HG03571 (cell line): ENCODE data around the gene KCNK4.
A peak's percentile ranks its signal among the peaks of the same experiment; 100 is the strongest.
"Not testable (repeated sequence)": the region's sequence is repeated elsewhere in the genome, so short reads cannot be mapped to it uniquely, and the experiment has no call there.

Experiments used
- ATAC-seq: cut with Tn5 transposase; IDR thresholded peaks from one replicate; pipeline ENCODE4 v1.9.1; 2021; ENCODE audit not compliant: unreplicated experiment

The KCNK4 gene

GRCh38 chr11:64323373-64323772 is 32.3 kb downstream of the KCNK4 start:
- no peak for ATAC-seq

- not testable (repeated sequence) for ATAC-seq
These were observed 32.9 kb downstream of the KCNK4 start for GRCh38 chr11:64323984-64324383.

GRCh38 chr11:64324692-64325469 is 33.8 kb downstream of the KCNK4 start:
- ATAC-seq: no peak

- no peak for ATAC-seq
These were observed 36.3 kb downstream of the KCNK4 start for GRCh38 chr11:64327375-64327774.

- no peak for ATAC-seq
These were observed 36.9 kb downstream of the KCNK4 start for GRCh38 chr11:64327993-64328392.

GRCh38 chr11:64330888-64331287 is 39.8 kb downstream of the KCNK4 start:
- no peak for ATAC-seq

- peak; percentile 56 for ATAC-seq
These were observed 40.7 kb downstream of the KCNK4 start for GRCh38 chr11:64331569-64332371.

- ATAC-seq: no peak
These were observed 42.5 kb downstream of the KCNK4 start for GRCh38 chr11:64333556-64333955.

- ATAC-seq: peak; percentile 55
These were observed 43.9 kb downstream of the KCNK4 start for GRCh38 chr11:64334764-64335735.

- no peak for ATAC-seq
These were observed 46.6 kb downstream of the KCNK4 start for GRCh38 chr11:64337538-64338249.

- no peak for ATAC-seq
These were observed 47.6 kb downstream of the KCNK4 start for GRCh38 chr11:64338716-64339115.

GRCh38 chr11:64339286-64339685 is 48.2 kb downstream of the KCNK4 start:
- ATAC-seq: no peak

- ATAC-seq: peak; percentile 42
These were observed 48.8 kb downstream of the KCNK4 start, which contains the start of gene CCDC88B for GRCh38 chr11:64339754-64340408. Gene CCDC88B (plus strand): TSS chr11:64340204. CDS start chr11:64340267, 63 bp downstream.

GRCh38 chr11:64340671-64341335 is 49.7 kb downstream of the KCNK4 start:
- no peak for ATAC-seq

GRCh38 chr11:64341429-64341828 is 50.3 kb downstream of the KCNK4 start:
- ATAC-seq: no peak

GRCh38 chr11:64341851-64342791 is 51.0 kb downstream of the KCNK4 start:
- ATAC-seq: peak; percentile 43

GRCh38 chr11:64342869-64343745 is 52.0 kb downstream of the KCNK4 start:
- no peak for ATAC-seq
